Activated T-cell treated with anti-CD3 and anti-CD28 coated beads for 4 hours (primary cell): Measurements from ENCODE around the gene IFT88.
"Not testable (repeated sequence)": the region's sequence is repeated elsewhere in the genome, so short reads cannot be mapped to it uniquely, and the experiment has no call there.

Source experiments
- DNase-seq: peaks from one replicate; pipeline ENCODE4 v3.0.0-alpha.2; 2020

The IFT88 gene

DNA sequence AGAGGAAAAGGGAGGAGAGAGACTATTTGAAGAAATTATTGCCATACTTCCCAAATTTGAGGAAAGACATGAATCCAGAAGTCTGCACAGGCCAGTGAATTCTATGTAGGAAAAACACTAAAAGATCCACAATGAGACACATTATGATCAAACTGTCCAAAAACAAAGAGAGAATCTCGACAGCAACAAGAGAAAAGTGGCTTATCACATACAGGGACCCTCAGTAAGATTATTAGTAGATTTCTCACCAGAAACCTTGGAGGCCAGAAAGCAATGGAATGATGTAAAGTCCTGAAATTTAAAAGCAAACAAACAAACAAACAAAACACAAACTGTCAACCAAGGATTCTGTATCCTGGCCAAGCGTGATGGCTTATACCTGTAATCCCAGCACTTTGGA lies 80.8 kb downstream of the IFT88 start:
- no peak for DNase-seq

DNA sequence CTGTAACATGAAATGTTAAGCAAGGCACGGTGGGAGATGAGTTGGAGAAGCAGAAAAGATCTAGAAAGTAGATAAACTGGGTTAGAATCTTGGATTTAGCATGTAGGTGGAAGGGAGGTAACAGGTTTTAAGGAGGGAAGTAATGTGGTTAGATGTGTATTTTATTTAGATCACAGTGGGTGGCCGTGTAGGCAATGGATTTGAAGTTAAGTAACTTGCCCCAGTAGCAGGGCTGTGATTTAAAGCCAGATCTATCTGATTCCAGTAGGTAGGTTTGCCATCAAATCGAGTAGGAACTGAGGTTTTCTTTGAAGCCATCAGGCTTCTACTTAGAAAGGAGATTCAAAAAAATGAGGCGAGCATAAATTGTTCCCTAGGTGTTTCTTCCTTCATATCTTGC lies 86.0 kb downstream of the IFT88 start:
- no peak for DNase-seq

DNA sequence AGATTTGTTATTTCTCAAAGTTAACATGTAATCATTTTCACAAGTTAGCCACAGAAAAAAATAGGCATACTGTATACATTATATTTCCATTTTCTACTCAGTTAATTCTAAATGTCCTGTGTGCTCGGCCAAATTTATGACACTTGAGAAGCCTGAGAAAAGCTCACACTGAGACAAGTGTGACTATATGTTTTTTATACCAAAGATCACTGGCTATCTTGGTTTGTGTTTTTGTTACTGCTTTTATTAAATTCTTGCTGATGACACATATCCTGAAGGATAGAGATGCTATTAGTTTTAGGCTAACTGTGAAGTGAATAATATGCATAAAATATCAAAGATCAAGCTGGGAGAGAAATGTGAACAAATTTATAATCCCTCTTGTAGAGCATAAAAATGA lies 87.2 kb downstream of the IFT88 start:
- DNase-seq, result no peak

- DNase-seq, result no peak
These were observed 91.6 kb downstream of the IFT88 start for GRCh38 chr13:20658451-20659040.

DNA sequence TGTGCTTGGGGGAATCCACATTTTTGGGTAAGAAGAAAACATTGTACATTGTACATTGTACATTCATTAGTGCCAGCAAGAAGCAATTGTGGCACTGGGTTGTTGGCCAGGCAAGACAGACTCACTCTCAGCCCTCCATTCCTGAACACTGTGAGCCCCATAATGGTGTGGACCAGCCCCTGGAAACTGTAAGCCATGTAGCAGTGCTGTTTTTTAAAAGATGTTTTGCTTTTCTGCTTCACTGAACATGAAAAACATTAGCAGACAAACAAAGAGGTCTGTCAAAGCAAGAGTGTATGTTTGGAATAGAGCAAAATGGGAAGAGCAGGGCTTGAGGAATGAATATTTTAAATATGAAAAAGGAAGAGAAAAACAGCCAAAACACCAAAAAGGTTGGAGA lies 97.4 kb downstream of the IFT88 start:
- no peak for DNase-seq

- no peak for DNase-seq
These were observed 100.0 kb downstream of the IFT88 start for GRCh38 chr13:20666948-20667347.

DNA sequence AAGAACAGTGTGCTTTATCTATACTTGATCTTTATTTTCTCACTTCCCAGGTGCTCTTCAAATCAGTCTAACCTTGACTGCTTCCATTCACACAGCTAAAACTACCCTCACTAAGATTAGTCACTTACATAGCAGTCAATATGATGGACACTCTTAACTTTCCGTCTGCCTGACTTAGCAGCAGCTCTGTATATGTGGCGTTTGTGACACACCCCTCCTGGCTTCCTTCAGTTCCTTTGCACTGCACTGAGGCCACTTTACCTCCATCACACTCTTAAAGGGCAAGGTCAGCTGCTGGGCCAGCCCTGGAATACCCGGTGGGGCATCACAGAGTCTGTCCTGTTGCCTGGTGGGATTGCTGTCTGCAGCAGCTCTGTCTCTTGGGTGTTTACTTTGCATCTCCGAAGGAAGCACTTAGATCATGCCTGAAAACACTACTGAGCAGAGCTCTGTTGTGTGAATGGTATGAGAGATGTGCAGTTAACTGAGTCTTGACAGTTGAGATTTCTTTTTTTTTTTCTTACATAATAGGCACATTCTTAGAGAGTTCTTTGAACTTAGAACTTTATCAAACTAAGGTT lies 101.0 kb downstream of the IFT88 start:
- DNase-seq, result no peak

DNA sequence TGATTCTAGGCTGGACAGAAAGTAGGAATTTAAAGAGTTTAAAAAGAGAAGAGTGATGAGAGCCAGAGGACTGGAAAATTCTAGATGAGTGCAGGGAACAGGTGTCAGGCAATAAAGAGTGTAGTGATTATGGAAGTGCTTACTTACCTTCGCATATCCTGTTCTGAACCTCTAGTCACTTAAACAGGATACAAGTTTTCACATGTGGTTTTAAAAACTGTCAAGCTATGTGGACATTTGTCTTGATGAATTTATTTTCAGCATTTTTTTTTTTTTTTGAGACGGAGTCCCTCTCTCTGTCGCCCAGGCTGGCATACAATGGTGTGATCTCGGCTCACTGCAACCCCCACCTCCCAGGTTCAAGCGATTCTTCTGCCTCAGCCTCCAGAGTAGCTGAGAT lies 102.2 kb downstream of the IFT88 start:
- DNase-seq, result no peak

GRCh38 chr13:20671789-20672188 lies 104.8 kb downstream of the IFT88 start:
- no peak for DNase-seq

DNA sequence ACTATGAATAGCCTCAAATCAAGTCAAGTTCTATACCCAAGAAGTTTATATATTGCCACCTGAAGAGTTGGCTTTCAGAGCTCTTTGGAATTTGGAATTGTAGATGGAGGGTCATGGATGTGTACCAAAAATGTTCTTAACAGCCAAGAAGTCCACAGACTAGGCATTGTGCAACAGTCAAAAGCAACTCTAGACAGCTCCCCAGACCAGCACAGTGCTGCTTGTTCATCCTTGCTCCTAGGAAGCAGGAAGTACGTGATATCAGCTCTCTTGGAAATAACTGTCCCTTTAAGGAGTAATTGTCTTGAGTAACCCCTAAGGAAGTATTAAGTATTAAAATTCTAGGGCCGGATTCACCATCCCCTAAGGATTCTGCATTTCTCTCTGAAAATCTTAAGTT lies 105.8 kb downstream of the IFT88 start:
- no peak for DNase-seq

DNA sequence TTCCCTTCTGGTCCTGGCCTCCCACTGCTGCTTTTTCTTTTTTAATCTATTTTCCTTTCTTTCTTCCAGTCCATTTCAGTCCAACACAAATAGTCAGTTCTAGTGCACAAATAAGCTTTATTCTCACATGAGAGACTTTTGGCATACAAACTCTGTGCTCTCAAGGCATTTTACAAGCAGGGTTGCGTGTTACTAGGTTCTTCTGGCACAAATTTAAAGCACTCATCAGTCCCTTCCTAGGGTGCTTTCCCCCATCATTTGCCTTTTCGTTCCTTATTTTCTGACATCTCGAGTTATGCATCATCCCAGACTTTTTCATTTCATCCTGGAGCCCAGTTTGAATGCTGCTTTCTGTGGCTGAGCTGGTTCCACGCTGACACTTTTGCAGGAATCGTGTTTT lies 106.8 kb downstream of the IFT88 start:
- no peak for DNase-seq

DNA sequence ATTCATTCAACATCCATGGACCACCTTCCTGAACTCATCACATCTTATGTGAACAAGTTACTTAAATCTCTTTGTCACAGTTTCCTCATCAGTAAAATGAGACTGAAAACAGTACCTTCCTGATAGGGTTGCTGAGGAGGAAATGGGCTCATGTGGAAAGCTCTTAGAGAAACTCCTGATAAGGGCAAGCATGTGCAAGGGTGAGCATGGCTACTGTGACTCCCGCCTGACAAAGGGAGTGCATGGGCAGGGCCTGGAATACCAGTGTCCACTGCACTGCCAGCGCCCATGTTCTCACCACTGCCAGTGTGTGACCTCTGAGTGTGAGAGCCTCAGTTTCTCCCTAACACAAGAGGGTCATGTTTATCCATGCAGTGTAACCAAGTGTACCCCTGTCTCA lies 109.3 kb downstream of the IFT88 start:
- DNase-seq, result no peak

GRCh38 chr13:20678606-20679005 lies 111.6 kb downstream of the IFT88 start:
- DNase-seq, result not testable (repeated sequence)

- DNase-seq, result no peak
These were observed 112.9 kb downstream of the IFT88 start for GRCh38 chr13:20679879-20680278.

DNA sequence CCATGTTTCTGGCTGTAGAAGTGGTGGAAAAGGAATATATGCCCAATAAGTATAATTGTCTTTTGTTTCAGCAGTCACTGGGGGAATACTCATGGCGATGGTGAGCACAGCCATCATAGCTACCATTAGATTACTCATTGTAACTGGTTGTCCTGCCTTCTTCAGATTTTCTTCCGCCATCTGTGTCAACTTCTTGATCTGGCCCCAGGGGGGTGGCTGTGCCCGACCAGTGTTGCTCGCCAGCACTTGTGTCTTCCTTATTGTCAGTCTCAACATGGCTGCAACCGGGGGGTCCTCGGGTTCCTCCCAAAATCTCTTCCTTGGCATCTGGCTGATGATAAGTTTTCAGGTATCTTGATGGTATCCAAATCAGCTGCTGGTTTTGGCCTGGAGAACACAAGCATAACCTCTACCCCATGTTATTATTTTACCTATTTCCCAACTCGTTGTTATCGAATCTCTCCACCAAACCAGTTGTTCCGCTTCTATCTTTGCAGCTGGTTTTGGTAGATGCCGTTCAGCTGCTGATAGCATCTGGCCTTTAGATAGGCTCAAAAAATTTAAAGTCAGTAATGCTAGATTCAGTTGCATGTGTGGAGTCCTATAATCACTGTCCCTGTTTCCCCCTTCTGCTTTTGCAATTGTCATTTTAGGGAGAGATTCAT lies 113.6 kb downstream of the IFT88 start:
- DNase-seq, result no peak

DNA sequence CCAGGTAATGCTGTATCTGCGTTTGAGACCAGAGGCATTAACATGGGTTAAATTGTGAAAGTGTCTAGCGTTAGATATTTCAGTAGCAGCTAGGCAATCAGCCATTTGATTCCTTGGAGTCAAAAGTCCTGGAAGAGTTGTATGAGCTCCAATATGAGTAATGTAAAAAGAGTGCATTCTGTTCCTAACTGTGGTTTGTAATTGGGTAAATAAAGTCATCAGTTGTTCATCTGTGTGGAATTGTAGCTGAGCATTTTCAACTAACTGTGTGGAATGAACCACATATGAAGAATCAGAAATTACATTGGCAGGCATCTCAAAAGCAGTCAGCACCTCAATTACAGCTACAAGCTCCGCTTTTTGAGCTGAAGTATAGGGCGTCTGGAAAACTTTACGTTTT lies 114.5 kb downstream of the IFT88 start:
- not testable (repeated sequence) for DNase-seq

DNA sequence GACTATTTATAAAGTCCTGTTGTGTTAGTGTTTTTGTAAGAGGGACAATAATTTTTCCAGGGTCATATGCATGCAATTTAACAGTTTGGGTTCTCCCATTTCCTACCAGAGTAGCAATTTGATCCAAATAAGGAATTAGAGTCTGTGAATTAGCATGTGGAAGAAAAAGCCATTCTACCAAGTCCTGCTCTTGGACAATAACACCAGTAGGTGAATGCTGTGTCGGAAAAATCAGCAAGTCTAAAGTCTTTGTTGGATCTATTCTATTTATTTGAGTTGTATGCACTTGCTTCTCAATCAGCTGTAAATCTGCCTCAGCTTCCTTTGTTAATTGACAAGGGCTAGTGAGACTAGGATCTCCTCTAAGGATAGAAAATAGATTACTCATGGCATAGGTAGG lies 115.1 kb downstream of the IFT88 start:
- no peak for DNase-seq

DNA sequence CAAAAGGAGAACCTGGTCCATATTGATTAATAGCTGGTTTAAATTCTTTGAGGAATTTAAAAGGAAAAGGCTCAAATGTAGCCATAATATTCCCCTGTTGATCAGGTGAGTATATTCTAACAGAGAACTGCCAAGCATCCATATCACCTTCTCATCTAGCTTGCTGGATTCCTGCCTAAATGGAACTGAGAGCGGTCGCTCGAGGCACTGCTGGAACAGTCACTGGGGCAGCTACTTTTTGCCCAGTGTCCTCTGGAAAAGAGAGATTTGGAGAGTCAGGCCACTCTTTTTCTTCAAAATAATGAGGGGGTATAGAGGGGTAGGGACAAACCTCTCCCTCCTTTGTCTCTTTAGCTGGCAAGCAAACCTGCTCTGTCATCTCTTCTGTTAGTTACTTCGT lies 117.1 kb downstream of the IFT88 start:
- DNase-seq, result no peak

GRCh38 chr13:20684546-20684945 lies 117.6 kb downstream of the IFT88 start:
- no peak for DNase-seq

- no peak for DNase-seq
These were observed 118.1 kb downstream of the IFT88 start for GRCh38 chr13:20685092-20685491.

- DNase-seq, result no peak
These were observed 119.2 kb downstream of the IFT88 start for GRCh38 chr13:20686167-20686566.

DNA sequence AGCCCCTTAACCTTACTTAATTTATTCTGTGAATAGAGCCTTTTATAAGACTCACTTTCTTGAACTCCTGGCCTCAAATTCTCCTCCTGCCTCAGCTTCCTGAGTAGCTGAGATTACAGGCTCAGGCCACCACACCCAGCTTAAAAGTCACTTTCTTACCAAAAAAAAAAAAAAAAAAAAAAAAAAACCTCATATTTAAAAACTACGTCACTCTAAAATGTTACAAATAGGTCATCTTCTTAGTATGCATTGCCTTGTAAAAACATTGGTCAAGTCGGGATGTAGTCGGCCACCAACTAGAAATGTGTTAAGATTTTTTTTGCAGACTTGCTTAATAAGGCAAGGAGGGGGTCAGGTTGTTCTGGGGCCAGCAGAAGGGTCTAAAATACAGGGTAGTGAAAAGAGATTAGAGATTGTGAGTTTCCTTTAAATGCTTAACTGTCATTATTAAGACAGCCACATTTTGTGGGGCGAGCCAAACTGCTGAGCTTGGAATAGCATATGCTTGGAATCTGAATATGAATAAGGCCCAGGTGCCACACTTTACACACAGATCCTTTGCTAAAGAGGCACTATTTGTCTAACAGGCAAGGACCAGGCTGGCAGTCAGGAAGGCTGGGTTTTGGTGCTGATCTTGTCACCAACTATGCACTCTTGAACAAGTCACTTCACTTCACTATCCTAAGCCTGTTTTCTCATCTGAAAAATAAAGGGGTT lies 120.1 kb downstream of the IFT88 start:
- DNase-seq, result no peak

DNA sequence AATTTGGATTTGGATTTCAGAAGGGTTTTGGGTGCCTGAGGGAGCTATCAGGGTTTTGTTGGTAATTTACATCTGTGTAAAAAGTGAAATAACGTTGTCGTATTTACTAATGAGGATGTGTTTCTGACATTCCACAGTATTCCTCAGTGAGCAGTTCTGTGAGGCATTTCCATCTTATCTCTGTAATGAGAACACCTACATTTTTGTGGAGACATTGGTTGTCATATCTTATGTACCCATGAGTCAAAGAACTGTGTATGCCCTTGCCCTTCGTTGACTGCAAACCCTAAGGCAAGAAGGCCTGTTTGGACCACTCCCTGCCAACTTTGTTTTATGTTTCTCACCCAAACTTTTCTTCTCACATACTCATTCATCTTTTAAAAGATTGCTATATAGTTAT lies 122.3 kb downstream of the IFT88 start:
- no peak for DNase-seq

DNA sequence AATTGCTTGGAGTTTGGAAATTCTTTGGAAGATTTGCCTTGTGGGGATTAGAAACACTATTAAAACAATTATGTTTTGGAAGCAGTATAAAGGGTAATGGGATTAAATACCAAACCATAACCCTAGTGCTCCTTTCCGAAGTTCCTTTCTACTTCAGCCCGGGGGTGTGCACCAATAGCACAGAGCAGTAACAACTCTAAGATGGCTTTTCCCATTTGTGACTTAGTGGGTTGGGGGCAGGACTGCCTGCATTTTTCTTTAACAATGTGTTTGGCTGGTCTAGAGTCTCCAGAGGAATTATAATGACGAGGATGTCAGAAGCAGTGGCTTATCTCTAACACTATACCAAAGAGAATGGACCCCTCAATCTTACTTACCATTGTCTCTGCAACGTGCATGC lies 124.7 kb downstream of the IFT88 start:
- no peak for DNase-seq
